Measurements from ENCODE around the gene ARAP3.

- TF ChIP-seq CTCF (IDR thresholded peaks at IDR 0.05) = no peak
- no peak for TF ChIP-seq EZH2 (IDR thresholded peaks at IDR 0.05; ENCODE audit: borderline replicate concordance, insufficient read depth, low read depth, low read length, poor library complexity, severe bottlenecking)
Observed at GRCh38 chr5:141704782-141705297, 22.8 kb upstream of the ARAP3 start.

Measured in B cell (primary cell).